Superior temporal gyrus (tissue), 1 donor: Measurements from ENCODE around the gene ATL2.
"Not testable (repeated sequence)": the region's sequence is repeated elsewhere in the genome, so short reads cannot be mapped to it uniquely, and the experiment has no call there.

Experiments
- DNase-seq: peaks from one replicate; pipeline ENCODE4 v3.0.0-alpha.2; 2016; ENCODE audit errors: extremely low spot score

Gene ATL2

GRCh38 chr2:38377050-38377828 lies at the start of gene ATL2:
Gene ATL2 (minus strand): TSS chr2:38377273. CDS start chr2:38377260, 13 bp downstream.
- peak; percentile 95 for DNase-seq

- no peak for DNase-seq
These were observed 46.7 kb upstream of the ATL2 start for GRCh38 chr2:38423763-38424162.

DNA sequence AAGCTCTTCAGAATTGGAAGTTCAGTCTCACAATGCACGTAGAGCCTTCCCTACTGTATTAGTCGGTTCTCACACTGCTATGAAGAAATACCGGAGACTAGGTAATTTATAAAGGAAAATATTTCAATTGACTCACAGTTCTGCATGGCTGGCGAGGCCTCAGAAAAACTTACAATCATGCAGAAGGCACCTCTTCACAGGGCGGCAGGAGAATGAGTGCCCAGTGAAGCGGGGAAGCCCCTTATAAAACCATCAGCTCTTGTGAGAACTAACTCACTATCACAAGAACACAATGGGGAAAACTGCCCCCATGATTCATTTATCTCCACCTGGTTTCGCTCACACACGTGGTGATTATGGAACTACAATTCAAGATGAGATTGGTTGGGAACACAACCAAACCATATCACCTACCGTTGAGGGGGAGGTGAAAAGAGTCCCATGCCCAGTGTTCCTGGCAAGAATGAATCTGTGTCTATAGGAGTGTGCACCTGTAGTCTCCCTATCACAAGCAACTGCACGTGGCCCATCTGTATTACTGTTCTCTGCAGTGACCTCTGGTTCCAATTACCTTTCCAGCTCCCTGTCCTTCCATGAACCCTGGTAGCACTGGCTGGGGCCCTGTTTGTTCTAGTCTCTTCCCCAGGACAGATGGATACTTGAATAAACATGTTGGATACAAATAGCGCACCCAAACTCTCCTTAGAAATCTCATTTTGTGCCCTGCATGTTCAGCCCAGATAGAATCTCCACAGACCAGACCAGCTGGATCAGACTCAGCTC lies 44.4 kb upstream of the ATL2 start:
- no peak for DNase-seq

DNA sequence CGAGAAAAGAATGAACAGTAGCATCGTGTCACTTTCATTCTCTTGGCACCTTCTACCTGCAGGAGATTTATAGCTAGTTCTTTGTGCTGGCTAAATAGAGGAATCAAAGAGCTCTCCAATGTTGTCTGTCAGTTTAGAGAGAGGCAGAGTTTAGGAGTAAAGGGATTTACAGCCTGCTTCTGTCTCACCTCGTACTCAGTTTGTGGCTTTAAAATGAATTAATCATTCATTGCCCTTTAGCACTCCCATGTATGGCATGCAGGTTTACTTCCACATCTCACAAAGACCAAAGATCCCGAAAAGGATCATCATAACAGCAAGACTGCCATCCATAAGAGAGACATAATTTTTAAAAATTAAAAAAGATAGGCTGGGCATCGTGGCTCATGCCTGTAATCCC lies 42.4 kb upstream of the ATL2 start:
- DNase-seq: no peak

GRCh38 chr2:38418735-38419134 lies 41.7 kb upstream of the ATL2 start:
- DNase-seq: no peak

DNA sequence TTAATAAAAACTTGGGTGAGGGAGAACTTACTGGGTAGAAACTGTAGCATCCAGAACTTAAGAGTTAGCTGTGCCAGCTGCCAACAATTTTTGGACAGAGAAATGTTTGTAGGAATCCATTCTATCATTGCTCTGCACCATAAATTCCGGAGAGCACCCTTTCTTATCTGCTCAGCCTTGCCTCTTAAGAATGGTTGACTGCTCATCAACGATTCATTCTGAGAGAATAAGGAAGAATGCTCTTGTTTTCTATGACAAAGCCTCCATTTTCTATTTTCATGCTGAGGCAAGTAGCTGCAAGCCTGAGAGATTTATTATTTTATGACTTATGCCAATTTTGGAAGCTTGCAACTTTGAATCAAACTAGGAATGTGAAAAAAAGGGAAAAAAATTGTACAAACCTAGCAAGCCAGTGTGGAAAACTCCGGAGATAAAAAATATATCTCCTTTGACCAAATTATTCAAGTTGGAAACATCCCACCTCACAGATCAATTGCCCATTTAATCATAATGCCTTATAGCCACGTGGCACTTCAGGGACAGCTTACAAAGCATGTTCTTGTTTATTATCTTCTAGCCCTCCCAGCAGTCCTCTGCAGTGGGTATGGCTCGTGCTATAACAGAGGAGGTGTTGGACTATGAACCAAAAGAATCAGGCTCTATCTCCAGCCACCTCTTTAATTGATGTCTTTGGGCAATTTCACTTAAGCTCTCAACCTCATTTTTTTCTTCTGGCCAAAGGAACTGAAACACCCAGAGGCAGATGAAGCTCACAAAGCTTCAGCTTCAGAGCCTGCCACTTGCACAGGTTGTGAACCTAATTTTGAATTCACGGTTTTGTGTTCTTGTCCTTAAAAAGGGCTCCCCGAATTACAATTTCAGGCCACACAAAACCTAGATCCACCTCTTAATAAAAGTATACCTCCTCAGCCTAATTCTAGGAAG lies 40.9 kb upstream of the ATL2 start:
- peak; percentile 22 for DNase-seq

DNA sequence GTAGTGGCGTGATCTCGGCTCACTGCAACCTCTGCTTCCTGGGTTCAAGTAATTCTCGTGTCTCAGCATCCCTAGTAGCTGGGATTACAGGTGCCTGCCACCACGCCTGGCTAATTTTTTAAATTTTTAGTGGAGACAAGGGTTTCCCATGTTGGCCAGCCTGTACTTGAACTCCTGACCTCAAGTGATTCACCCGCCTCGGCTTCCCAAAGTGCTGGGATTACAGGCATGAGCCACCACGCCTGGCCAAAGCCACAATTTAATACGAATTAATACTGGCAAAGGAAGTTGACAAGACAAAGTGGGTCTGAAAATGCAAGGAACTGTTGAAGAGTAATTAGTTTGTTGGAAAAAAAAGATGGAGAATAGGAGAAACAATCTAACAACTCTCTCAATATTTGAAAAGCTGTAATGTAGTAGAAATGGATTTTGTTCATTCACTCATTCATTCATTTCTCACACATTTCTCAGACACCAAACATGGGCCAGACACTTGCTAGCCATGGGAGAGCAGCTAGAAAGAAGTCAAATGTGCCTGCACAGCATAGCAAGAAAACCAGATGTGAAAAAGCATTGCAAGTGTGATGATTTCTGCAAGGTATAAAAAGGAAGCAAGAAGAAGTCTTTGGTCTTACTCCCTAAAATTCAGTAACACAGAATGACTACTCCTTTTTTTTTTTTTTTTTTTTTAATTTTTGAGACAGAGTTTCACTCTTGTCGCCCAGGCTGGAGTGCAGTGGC lies 39.4 kb upstream of the ATL2 start:
- no peak for DNase-seq

DNA sequence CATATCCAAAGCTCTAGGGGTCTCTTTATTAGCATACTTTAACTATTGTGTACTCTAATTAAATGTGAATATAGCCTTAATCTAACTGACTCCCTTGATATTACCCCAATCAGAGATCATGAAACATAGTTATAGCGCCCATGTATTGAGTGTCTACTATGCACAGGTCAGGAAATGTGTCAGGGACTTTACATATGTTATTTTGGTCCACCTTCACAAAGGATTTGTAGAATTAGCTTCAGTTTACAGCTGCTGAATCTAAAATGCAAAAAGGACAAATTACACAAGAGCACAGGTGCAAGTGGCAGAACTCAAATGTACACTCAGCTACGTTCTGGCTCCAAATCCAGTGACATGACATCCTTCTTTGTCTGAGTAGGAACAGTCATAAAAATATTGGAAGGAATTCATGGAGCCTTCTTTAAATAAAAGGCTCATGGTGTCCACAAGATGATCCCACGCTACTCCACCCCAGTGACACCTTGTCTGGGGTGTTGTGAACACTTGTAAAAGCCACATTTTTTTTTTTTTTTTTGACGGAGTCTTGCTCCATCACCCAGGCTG lies 38.7 kb upstream of the ATL2 start:
- DNase-seq: no peak

DNA sequence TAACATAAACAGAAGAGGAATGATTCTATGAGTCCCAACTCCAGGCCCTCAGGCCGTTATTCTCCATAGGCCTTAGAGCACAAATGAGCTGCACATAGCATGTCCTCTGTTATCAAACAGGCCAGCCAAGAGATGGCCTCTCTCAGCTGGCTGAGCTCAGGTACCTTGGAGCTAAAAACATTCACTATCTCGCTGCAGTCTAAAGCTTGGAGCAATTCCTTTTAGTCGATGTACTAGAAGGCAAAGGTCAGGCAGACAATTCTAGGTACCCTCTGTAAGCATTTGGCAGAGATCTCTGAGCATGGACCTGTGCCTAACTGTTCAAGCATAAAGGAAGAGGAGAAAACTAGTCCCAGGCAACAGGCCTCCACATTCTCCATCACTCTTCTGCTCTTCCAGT lies 38.0 kb upstream of the ATL2 start:
- DNase-seq: no peak

- DNase-seq: not testable (repeated sequence)
These were observed 35.3 kb upstream of the ATL2 start for GRCh38 chr2:38412235-38412871.

DNA sequence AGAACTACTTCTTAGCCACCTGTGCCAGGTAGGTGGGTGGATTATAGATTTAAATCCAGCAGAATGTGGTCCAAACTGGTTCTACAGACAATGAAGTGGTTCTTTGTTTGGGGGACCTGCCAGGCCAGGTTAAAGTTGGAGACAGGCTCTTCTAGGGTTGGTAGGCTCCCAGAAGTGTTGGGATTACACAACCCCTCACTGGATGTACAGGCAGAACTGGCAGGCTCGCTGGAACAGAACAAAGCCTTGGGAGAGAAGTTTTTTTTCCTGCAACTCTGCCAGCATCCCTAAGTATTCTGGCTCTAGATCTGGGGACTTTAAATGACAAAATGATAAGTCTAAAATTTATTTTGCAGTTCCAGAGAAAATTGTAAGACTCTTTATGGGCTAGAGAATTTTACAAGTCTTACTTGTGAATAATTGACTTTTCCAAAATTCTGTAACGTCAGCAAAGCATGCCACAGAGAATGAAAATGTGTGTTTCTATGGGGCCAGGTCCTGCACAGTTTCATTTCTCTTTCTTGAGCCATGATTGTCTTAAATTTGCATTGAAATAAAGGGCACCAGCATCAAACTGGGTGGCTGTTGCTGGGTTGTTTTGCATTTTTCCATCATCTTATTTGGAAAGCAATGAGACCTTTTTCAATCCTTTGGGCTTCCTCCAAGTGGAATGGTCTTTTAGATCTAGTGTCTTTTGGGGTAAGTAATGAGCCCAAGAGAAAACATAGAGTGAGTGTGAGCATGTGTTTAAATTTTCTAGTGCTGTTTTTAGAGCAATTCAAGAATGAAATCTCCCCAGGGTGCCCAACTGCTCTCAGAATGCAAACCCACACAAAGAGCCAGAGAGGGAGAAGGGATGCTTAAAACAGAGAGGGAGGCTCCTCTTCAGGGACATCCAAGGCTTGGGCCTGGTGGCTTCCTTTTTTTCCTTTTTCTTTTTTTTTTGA lies 32.4 kb upstream of the ATL2 start:
- DNase-seq: peak; percentile 53

GRCh38 chr2:38407111-38407682 lies 30.1 kb upstream of the ATL2 start:
- DNase-seq: no peak

DNA sequence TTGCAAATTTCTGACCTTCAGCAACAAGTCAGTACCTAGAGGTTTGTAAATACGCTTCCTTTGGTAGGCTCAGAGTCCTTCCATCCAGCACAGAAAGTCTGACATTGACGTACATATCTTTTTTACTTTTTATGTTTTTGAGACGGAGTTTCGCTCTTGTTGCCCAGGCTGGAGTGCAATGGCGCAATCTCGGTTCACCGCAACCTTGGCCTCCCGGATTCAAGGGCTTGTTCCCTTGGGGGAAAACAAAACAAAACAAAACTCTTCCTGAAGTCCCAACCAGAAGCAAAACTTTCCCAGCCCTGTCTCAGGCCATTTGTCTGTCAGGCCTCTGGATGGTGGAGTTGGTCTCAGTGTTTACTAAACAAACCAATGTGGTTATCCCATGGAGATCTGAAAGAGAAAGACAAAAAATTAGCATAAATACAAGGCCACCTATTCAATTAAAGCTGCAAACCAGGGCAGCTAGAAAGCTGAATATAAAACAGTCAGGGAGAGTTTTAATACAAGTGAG lies 29.6 kb upstream of the ATL2 start:
- no peak for DNase-seq

GRCh38 chr2:38405917-38406596 lies 29.0 kb upstream of the ATL2 start:
- DNase-seq: no peak

DNA sequence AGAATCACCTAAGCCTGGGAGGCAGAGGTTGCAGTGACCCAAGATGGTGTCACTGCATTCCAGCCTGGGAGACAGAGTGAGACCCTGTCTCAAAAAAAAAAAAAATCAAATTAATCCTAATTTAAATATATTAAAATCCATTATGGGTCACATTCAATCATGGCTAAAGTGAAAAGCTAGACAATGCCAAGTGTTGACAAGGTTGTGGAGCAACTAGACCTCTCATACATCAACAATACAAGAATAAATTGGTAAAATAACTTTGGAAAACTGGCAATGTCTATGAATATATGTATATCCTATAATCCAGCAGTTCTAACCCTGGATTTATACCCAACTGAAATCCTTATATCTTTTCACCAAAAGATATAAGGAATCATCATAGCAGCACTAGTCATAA lies 23.4 kb upstream of the ATL2 start:
- DNase-seq: no peak

GRCh38 chr2:38398739-38399138 lies 21.7 kb upstream of the ATL2 start:
- DNase-seq: no peak

- DNase-seq: no peak
These were observed 17.8 kb upstream of the ATL2 start for GRCh38 chr2:38394903-38395341.

DNA sequence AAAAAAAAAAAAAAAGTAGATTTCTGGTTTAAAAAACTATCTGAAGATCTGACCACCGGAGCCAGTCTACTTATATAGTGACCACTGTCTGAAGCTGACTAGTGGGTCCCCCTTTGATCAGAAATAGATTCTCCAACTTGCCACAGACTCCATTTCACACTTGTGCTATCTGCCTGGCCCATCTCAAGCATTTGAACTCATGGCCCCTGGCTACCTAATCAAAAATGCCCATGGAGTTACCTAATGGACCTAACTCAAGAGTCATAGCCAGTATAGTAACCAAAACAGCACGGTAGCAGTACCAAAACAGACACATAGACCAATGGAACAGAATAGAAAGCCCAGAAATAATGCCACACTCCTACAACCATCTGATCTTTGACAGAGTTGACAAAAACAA lies 17.0 kb upstream of the ATL2 start:
- DNase-seq: no peak
